Measurements from ENCODE around the gene CIB2.

- TF ChIP-seq CTCF (IDR thresholded peaks at IDR 0.05; ENCODE audit: low read depth, low read length) (no peak), EZH2phosphoT487 (IDR thresholded peaks at IDR 0.05; ENCODE audit: low read depth) (no peak)
Measured at GRCh38 chr15:78072080-78072892, 59.0 kb downstream of the CIB2 start.
